Activated T-helper 9 cell treated with anti-CD3 and anti-CD28 coated beads, Interleukin-2, amount 50 U/mL, for 16 hours (primary cell): ENCODE measurements around the gene HARBI1.

Source experiments
- DNase-seq: peaks from one replicate; pipeline ENCODE4 v3.0.0-alpha.2; 2020; ENCODE audit warnings: low read depth

Gene HARBI1

DNA sequence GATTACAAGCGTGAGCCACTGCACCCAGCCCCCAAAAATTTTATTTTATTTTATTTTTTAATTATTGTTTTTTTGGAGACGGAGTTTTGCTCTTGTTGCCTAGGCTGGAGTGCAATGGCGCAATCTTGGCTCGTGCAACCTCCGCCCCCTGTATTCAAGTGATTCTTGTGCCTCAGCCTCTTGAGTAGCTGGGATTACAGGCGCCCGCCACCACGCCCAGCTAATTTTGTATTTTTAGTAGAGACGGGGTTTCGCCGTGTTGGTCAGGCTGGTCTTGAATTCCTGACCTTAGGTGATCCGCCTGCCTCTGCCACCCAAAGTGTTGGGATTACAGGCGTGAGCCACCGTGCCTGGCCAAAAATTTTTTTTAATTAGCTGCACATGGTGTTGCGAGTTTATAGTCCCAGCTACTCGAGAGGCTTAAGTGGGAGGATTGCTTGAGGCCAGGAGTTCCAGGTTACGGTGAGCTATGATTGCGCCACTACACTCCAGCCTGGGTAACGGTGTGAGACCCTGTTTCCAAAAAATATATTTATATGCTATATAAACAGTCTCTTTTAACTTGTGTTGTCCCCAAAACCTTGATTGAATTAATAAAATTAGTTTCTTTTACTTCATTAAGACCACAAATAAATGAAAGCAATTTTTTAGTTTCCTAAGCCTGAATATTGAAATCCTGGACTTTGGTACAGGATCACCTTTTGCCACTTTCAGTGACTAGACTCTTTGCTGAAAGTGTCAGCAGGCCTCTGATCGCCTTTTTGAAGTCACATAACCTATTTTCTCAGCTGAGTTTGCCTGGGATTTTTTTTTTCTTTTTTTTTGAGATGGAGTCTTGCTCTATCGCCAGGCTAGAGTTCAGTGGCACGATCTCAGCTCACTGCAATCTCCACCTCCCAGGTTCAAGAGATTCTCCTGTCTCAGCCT, 16.5 kb upstream of the HARBI1 start:
- DNase-seq = no peak

DNA sequence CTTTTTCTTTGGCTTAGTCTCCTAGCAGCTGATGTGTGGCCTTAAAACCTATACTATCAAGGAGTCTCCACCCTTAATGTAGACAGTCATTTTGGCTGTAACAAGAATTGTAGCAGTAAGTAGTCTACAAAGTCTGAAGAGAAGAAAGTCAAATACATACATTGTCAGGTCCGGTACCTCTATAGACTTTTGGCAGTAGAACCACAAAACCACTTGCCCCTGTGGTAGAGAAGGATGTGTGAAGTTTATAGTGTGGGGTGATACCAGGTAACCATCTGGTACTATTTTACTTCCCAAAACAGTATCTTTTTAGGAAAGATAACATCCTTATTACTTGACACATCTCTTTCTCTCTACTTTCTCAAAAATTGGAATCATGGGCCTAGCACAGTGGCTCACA, 15.5 kb upstream of the HARBI1 start:
- DNase-seq = no peak

DNA sequence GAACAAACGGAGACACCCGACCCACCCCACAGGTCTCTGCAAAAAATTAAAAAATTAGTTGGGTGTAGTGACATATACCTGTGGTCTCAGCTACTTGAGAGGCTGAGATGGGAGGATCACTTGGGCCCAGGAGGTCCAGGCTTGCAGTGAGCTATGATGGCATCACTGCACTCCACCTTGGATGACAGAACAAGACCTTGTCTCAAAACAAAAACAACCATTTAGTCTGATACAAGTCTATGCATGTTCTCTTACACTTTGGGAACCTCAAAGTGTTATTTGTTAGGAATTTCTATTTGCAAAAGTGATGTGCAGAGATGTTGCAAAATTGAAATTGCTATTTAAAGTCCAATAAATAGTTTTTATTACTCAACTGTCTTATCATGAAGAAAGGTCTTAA, 14.6 kb upstream of the HARBI1 start:
- DNase-seq = no peak

DNA sequence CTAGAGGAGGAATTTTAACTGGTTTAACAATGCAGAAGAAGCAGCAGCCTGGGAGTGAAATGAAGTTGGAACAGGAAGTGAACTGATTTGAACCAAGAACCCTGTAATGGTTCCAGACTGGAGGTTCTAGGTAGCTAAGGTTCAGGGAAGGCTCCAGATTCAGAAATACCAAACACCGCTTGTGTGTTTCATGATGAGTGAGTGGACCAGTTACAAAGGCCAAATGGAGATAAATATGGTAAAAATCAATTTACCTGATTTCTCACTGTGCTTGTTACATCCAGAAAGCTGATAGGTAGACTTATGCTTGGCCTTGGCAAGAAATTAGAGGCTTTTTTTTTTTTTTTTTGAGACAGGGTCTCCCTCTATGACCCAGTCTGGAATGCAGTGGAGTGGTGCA, 13.2 kb upstream of the HARBI1 start:
- no peak for DNase-seq

DNA sequence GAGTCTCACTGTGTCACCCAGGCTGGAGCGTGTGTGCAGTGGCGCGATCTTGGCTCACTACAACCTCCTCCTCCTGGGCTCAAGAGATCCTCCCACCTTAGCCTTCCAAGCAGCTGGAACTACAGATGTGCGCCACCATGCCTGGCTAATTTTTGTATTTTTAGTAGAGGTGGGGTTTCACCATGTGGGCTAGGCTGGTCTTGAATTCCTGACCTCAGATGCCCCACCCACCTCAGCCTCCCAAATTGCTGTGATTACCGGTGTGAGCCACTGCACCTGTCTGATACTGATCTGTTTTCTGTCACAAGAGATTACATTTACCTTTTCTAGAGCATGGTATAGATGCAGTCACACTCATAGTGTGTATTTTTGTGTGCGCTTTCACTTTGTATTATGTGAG, 11.9 kb upstream of the HARBI1 start:
- no peak for DNase-seq

DNA sequence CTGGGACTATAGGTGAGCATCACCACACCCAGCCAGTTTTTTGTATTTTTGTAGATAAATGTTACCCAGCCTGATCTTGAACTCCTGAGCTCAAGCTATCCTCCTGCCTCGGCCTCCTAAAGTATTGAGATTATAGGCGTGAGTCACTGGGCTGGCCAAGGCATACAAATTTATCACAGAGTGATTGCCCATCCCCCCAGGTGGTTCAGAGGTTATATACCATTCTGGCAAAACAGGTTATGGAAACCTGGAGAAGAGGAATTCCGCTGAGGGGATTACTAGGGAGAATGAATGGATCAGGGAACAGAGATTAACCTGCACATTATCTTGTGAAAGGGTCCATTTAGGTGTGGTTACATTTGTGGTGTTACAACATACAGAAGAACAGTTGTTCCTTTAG, 8.4 kb upstream of the HARBI1 start:
- DNase-seq = no peak

DNA sequence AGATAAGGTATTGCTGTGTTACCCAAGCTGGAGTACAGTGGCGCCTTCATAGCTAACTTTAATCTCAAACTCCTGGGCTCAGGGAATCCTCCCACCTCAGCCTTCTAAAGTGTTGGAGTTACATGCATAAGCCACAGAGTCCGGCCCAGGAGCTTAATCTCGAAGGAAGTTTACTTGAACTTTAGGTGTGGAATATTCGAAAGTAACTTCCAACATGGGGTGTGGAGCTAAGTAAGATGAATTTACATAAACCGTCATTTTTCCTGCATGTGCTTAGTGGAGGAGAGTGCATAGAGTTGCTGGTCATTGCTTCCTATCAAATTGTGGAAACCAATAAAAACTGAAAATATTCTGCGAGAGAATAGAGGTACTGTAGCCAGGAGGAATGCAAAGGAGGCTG, 1.8 kb upstream of the HARBI1 start:
- no peak for DNase-seq

DNA sequence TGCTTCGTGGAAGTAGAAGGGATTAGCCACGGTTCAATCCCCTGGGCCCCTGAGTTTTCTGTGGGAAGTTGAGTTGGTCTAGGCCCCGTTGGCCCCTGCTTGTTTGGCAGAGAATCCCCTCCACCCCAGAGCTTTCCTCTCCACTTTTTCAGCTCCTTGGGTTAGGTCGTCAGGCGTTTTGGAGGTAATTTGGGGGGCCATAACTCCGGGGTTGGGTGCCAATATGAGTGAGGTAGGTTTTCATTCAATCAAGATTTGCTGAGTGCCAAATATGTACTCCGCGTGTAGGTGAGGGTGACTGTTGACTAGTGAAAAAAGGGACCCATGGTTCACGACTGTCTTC, 916 bp upstream of the HARBI1 start:
- no peak for DNase-seq

DNA sequence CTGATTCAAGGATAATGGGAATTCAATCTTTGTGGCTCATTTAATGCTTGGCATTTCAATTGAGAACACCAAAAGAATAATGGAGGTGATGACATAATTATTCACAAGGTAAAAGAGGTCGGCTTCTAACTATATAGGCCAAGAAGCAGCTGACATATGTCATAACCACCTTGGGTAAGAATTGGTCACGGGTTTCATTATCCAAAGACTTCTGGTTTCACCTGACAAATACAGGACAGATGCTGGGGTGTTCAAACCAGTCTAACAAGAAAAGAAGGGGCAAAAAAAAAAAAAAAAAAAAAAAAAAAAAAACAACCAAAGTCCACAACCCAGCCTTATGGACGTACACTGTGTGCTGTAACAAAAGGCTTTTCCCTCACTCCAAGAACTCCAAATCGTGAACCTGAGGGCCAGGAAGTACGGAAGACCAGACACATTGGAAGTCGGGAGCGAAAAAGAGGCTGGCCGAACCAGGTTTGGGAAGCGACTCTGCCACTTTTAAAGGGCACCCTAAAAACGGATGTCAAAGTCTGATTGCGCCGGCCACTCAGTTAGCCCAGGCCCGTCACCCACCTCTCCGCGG, 385 bp downstream of the HARBI1 start:
- no peak for DNase-seq

DNA sequence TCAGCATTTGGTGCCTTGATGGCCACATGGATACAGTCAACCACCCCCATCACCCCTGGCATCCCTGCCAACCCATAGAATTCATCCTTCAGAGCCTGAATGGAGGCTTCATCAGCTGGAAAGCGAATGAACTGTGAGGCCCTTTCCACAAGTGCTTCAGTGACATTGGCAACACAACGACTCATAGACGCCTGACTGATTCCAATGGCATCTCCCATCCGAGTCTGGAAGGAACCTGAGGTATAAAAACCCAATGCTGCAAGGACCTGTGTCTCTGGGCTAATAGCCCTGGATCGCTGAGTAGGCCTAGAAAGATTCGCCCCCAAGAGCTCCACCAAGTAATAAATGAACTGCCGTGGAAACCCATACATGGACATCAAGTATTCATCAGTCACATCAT, 1.3 kb downstream of the HARBI1 start:
- no peak for DNase-seq

DNA sequence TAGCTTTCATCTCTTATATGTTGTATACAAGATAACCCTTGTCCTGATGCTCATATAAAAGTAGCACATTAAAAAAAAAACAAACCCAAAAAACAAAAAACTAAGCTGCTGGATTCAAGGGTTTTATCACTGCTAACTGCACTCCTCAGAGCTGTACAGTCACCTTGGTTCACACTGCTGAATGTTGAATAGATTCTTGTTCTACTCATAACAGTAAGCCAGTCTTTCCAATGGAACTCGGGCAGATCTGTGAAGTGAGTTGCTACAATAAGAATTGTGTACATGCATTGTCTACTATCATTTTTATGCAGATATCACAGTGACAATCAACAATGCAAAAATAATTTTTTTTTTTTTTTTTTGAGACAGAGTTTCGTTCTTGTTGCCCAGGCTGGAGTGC, 4.7 kb downstream of the HARBI1 start:
- DNase-seq = no peak

DNA sequence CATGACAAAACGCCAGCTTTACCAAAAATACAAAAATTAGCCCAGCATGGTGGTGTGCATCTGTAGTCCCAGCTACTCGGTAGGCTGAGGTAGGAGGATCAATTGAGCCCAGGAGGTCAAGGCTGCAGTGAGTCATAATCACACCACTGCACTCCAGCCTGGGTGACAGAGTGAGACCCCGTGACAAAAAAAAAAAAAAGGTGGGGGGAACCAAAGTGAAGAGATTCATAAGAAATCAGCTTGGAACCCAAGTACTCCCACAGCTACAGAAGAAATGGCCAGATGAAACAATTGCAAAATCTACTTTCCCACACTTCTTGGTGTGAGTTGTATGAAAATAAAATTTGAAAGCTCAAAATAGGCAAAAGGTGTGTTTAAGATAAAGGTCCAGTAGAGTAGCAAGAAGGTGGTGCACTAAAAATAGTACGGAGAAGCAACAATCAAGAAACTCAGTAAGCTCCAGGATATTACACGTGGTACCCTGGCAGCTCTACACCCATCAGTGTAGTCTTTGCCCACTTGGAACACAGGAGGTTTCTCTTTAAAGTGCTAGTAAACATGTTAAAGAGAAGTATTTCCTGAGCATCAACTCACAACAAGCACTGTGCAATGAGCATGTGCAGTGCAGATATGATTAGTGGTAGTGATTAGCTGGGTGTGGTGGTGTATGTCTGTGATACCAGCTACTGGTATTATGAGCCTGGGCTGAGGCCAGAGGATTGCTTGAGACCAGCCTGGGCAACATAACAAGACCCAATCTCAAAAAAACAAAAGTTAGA, 5.3 kb downstream of the HARBI1 start:
- DNase-seq = no peak

DNA sequence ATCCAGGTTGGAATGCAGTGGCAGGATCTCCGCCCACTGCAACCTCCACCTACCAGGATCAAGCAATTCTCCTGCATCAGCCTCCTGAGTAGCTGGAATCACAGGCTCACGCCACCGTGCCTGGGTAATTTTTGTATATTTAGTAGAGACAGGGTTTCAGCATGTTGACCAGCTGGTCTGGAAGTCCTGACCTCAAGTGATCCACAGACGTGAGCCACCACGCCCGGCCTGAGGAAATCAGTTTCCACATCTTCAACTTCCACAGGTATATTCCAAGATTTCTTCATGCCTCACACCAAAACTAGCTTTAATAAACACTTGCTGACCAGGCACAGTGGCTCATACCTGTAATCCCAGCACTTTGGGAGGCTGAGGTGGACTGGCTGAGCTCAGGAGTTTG, 7.6 kb downstream of the HARBI1 start:
- no peak for DNase-seq

DNA sequence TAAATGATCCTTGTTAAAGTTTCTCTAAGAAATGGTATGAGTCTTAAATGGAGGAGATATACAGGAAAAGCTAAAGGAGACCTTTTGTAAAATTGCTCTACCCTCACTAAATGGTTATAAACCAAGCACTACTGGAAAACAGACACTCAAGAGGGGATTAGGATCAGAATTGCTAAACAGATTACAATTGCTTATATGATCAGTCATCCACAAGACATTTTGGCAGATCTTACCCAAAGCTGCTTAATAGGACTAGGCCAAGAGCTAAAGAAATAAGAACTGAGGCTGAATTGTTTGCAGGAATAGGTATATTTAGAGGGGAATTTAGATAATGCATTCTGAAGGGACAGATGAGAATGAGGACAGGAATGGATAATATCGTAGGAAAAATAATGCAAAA, 9.5 kb downstream of the HARBI1 start:
- no peak for DNase-seq

DNA sequence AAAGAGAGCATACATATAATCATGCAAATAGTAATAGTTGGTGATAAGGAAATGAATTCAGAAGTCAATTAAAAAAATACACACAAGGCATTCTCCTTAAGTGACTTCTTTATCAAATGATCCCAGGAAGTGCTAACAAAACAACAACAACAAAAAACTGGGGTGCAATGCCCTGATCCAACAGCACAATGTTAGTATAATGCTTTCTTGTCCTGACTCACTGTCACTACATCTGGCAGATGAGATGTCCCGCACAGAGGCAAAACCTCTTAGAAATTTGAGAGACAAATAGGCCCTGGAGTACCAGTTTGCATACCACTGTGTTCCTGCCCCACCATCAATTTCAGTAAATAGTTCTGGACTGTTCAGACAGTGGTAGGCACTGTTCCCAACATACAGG, 12.2 kb downstream of the HARBI1 start:
- DNase-seq = no peak

DNA sequence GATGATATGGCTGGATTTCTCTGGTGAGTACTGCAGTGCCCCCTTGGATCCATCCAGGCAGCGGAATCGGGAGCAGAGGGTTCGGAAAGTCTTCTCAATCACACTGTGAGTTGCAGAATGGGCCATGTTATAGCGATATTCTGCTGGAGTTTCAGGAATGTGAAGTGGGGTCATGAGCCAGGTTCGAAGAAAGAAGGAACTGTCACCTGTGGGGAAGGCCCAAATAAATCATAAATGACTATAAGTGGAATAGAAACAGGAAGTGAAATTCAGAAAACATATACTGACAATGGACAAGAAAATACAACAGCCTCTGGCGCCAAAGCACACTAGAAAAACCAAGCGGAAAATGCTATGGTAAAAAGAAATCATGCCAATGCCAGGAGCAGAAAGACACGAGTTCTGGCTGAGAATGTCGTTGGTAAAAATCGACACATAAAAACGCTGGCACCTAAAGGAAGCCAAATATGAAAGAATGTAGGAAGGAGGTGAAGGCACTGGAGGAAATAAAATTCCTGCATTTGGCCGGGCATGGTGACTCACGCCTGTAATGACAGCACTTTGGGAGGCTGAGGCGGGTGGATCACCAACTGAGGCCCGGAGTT, 13.2 kb downstream of the HARBI1 start:
- no peak for DNase-seq

DNA sequence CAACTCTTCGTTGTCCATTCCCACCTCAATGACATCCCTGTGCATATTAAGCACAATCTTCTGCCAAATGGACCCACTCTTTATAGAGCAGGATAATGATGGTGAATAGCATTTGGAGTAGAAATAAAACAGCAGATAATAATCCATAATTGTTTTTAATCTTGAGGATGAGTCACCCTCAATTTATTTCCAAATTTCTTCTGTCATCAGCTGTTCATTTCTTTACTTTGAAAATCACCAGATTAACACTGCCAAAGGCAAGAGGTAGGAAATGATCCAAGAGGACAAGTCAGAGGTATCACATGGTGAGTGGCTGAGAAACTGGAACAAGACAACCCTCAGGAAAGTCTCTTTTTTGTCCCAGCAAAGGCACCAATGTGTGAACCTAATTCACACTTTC, 15.9 kb downstream of the HARBI1 start:
- DNase-seq = no peak

DNA sequence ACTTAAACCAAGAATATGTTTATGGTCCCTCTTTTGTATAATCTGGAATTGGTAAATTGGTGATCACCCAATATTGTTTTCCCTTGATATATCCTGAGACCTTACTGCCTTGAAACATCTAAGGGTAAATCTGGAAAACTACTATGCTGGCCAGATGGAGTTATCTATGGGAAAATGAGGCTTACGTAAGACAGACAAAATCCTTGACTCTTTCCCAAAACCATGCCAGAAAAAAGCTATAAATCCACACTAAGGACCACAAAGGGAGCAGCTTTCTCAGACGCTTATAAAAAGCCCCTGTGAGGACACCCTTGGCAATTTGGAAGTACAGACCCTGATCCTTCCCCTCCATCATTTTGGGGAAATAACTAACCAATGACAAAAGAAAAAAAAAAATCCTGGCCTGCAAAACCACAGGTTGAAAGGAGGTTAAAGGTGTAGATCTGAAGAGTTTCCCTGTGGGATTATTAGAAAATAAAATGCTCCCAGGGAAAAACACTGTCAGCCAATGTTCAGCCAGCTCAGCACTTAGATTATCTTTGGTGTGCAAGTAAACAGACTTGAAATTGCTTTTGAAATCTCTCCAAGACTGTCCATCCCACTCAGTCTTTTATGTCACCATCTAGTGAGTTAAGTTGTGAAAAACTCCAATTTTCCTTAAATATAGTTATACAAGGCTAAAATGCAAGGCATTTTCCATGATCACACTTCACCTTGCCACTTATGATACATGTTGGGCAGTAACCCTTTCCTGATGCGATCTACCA, 16.6 kb downstream of the HARBI1 start:
- no peak for DNase-seq

DNA sequence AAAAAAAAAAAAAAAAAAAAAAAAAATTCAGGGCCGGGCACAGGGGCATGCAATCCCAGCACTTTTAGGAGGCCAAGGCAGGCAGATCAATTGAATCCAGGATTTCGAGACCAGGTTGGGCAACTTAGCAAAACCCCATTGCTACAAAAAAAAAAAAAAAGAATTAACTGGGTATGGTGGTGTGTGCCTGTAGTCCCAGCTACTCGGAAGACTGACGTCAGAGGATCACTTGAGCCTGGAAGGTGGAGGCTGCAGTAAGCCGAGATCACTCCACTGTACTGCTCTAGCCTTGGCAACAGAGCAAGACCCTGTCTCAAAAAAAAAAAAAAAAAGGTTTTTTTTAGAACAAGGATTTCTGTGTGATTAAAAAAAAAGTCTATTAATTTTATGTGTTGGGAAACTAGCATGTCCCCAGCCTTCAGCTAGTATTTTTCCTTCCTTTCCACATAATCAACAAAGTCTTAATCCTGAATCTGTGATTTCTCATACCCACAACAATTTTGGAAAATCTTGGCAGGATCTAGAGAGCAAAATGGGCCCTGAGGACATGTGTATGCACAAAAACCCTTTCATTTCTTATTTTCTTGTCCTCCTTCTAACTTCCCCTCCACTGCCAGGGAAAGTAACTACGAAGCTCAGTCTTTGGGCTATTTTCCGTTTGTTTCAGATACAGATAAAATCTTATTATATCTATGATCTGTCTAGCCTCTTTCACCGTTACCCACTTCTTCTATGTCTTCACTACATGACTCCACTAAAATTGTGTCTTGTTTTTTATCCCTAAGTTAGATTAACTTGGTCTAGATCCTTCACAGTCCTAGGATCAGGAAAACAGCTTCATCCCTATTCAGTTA, 17.5 kb downstream of the HARBI1 start:
- DNase-seq = no peak

DNA sequence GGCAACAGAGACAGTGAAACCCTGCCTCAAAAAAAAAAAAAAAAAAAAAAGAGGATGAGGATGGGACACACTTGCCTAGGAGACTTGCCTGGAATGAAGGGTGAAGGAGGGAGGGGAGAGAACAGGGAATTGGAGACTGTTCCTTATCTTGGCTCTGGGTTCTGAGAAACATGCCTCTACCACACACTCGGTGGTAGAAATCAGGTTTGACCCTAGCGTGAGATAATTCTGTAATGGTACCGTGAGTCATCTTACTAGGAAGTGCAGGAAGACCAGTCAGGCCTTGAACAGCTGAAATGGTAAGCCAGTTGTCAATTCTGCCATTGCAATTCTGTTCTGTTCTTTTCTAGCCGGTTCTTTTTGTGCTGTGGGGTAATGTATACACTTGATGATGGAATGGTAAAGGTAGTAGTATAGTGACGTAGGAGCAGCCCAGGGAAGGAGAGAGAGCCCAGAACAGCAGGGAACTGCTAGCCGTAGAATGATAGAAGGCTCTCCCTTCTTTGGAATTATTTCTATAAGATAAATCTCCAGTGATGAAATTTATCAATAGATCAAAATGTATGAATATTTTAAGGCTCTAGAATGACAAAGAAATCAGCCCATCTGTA, 19.3 kb downstream of the HARBI1 start:
- no peak for DNase-seq

DNA sequence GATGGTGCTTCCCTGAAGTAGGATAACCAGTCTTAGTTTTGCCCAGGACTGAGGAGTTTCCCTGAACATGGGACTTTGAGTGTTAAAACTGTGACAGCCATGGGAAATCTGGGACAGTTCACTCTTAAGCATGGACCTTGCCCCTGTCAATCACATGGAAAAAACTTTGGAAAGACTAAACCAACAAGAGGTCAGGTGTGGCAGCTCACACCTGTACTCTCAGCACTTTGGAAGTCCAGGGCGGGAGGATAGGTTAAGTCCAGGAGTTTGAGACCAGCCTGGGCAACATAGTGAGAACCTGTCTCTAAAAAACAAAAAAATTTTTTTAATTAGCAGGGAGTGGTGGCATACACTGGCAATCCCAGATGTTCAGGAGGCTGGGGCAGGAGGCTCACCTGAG, 19.9 kb downstream of the HARBI1 start:
- no peak for DNase-seq
